Ascending aorta (tissue), 2 donors: ENCODE results near the gene NKAIN2. TPM values are rescaled to one million over a fixed set of nuclear protein-coding genes. Genes with fewer than 3 reads are reported as not detected.
"Not testable (repeated sequence)": the region's sequence is repeated elsewhere in the genome, so short reads cannot be mapped to it uniquely, and the experiment has no call there.

ENCODE experiments used
- DNase-seq, 2 donors: peaks; one replicate each; pipeline ENCODE4 v3.0.0-alpha.2; 2019; ENCODE audit warnings: low spot score in 2 of 2
- H3K27ac ChIP-seq, 2 donors: fragments of 200-600 bp; sonication (generic); one replicate each; pipeline ENCODE4 v1.5.1; 2016 to 2017; ENCODE audit warnings: mild to moderate bottlenecking in 1 of 2
- H3K27me3 ChIP-seq: fragments of 200-600 bp; sonication (generic); one replicate; pipeline ENCODE4 v1.5.1; 2017
- H3K36me3 ChIP-seq, 2 donors: fragments of 200-600 bp; sonication (generic); one replicate each; pipeline ENCODE4 v1.5.1; 2016
- H3K4me1 ChIP-seq, 2 donors: fragments of 200-600 bp; sonication (generic); one replicate each; pipeline ENCODE4 v1.5.1; 2016 to 2017; ENCODE audit warnings: mild to moderate bottlenecking in 1 of 2
- H3K4me3 ChIP-seq, 2 donors: fragments of 200-600 bp; sonication (generic); one replicate each; pipeline ENCODE4 v1.5.1; 2016 to 2017; ENCODE audit warnings: mild to moderate bottlenecking in 1 of 2
- H3K9me3 ChIP-seq, 2 donors: fragments of 200-600 bp; sonication (generic); one replicate each; pipeline ENCODE4 v1.5.1; 2016
- CTCF ChIP-seq, 3 experiments: fragments of 200-600 bp in 2 of 3; fragments of 450-650 bp in 1 of 3; sonication (generic) in 2 of 3; IDR thresholded peaks; one replicate each; pipeline ENCODE4 v1.5.1; 2016 to 2019; ENCODE audit warnings: antibody characterized with exemption in 3 of 3, mild to moderate bottlenecking in 1 of 3, moderate library complexity in 1 of 3
- intact Hi-C: fragments of 100-400 bp; cut with DNase I; formaldehyde crosslinking; loops from one replicate; pipeline ENCODE4 v1.15.1; 2023
- total RNA-seq: library from RNA; depleted of rRNA; stranded (reverse); fragments of >200 nt; gene quantifications from one replicate; pipeline ENCODE4 v1.1.0, GENCODE V29; 2016

Gene NKAIN2
- total RNA-seq, 1 donor from 2014 or later, result 0.11 TPM

DNA sequence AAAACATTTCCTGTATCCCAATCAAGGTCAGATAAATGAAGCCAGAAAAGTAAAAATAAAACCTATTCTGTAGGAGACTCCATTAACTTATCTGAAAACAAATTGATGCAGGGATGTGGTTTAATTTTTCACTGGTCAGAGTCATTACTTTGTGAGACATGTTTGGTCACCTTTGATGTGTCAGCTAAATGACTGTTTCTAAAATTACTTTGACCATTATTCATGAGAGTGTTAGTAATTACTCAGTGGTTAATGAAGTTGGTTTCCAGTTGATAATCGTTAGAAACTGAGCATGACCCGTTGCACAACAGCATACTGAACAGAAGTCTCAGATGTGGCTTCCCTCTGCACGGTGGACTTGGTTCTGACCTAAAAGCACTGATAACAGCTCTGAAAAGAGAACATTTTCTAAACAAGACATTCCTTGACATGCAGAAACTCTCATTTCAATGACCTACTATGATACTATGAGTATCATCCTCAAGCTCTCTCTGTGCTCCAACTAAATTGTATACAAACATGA lies 748.1 kb downstream of the NKAIN2 start:
- DNase-seq, result no peak
- peaks cover 0 to 4% of the 10 kb centered on the region in 2 donors for H3K9me3 ChIP-seq
- no peaks in the 10 kb centered on the region for H3K36me3 ChIP-seq
- no peaks in the 10 kb centered on the region for H3K4me1 ChIP-seq
- intact Hi-C loops, result no loop called here
- H3K27me3 ChIP-seq, result no peaks in the 10 kb centered on the region
- no peak overlapping the region for H3K4me3 ChIP-seq
- TF ChIP-seq CTCF (IDR thresholded peaks at IDR 0.05), result no peak
- H3K27ac ChIP-seq, result no peak overlapping the region

DNA sequence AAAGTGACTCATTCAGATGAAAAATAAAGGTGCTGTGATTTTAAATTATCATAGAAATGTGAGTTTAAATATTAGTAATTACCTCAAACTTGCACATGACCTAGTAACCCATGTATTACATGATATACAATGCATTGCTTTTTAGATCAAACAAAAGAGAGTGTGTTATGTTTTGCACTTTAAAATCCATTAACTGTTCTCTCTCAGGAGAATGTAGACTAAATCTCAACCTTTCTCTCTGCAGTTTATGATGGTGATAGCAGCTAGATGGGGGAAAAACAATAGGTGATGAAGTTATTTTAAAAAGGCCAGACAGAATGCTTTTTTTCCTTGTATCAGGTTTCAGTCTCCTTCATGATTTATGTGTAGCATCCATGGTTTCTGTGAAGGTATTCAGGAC lies 754.2 kb downstream of the NKAIN2 start:
- no peak for TF ChIP-seq CTCF (IDR thresholded peaks at IDR 0.05)
- no peak for DNase-seq
- H3K36me3 ChIP-seq, result no peaks in the 10 kb centered on the region
- no peaks in the 10 kb centered on the region for H3K27me3 ChIP-seq
- no peak overlapping the region for H3K27ac ChIP-seq
- intact Hi-C loops, result no loop called here
- no peaks in the 10 kb centered on the region for H3K4me1 ChIP-seq
- no peak overlapping the region for H3K4me3 ChIP-seq
- H3K9me3 ChIP-seq, result peaks cover 0 to 4% of the 10 kb centered on the region in 2 donors

- DNase-seq, H3K36me3 ChIP-seq, H3K4me1 ChIP-seq, H3K27me3 ChIP-seq, intact Hi-C loops, H3K4me3 ChIP-seq, H3K9me3 ChIP-seq, H3K27ac ChIP-seq: not testable (repeated sequence)
Measured at GRCh38 chr6:124560078-124560477, 756.4 kb downstream of the NKAIN2 start.

GRCh38 chr6:124560873-124561567 lies 757.4 kb downstream of the NKAIN2 start:
- no peak for TF ChIP-seq CTCF (IDR thresholded peaks at IDR 0.05)
- no peak for DNase-seq
- no peaks in the 10 kb centered on the region for H3K4me1 ChIP-seq
- intact Hi-C loops, result no loop called here
- no peak overlapping the region for H3K27ac ChIP-seq
- H3K4me3 ChIP-seq, result no peak overlapping the region
- H3K9me3 ChIP-seq, result peaks cover 0 to 4% of the 10 kb centered on the region in 2 donors
- no peaks in the 10 kb centered on the region for H3K36me3 ChIP-seq
- no peaks in the 10 kb centered on the region for H3K27me3 ChIP-seq

GRCh38 chr6:124561635-124562130 lies 758.0 kb downstream of the NKAIN2 start:
- intact Hi-C loops, result no loop called here
- H3K4me3 ChIP-seq, result no peak overlapping the region
- no peak overlapping the region for H3K27ac ChIP-seq

GRCh38 chr6:124564125-124564524 lies 760.5 kb downstream of the NKAIN2 start:
- H3K4me1 ChIP-seq, intact Hi-C loops, H3K4me3 ChIP-seq, DNase-seq, H3K36me3 ChIP-seq, H3K9me3 ChIP-seq, H3K27me3 ChIP-seq, H3K27ac ChIP-seq: not testable (repeated sequence)

More at GRCh38 chr6:124561635-124562130, 758.0 kb downstream of the NKAIN2 start:
- no peaks in the 10 kb centered on the region for H3K9me3 ChIP-seq
- no peaks in the 10 kb centered on the region for H3K36me3 ChIP-seq
- H3K27me3 ChIP-seq, result no peaks in the 10 kb centered on the region
- no peak for DNase-seq
- no peaks in the 10 kb centered on the region for H3K4me1 ChIP-seq
- no peak for TF ChIP-seq CTCF (IDR thresholded peaks at IDR 0.05)
